Endothelial cell of umbilical vein (primary cell): ENCODE measurements around the gene PGAP1. TPM values are rescaled to one million over a fixed set of nuclear protein-coding genes. Genes with fewer than 3 reads are reported as not detected.

Experiments
- BruUV-seq: library from RNA; stranded (reverse); fragments of 400-500 nt; replicated peaks from 2 replicates; lab custom pipeline; 2021; lab: Mats Ljungman, UMichigan
- CTCF ChIA-PET: fragments of 300-600, 350-600 bp; sonication (Branson Sonifier 250); formaldehyde crosslinking; loops from one replicate; lab custom pipeline; 2021; ENCODE audit warnings: antibody characterized with exemption, inconsistent platforms; lab: Charles Lee
- POLR2A ChIA-PET: fragments of 300-600, 350-600 bp; sonication (Branson Sonifier 250); formaldehyde crosslinking; loops from one replicate; lab custom pipeline; 2021; ENCODE audit warnings: antibody characterized with exemption, inconsistent platforms; lab: Charles Lee
- DNase-seq: peaks from one replicate; pipeline ENCODE4 v3.0.0-alpha.2; 2011; ENCODE audit warnings: low read depth, low spot score
- FAIRE-seq: peaks from 2 replicates; lab custom pipeline; 2011; peaks lifted over from hg19 to GRCh38; lab: Jason Lieb, UNC
- H2AFZ ChIP-seq: 2 replicates; pipeline ENCODE4 v1.6.0; 2012; ENCODE audit warnings: low read depth, low read length, control low read depth, inconsistent platforms
- H3K27ac ChIP-seq: 2 replicates; pipeline ENCODE4 v1.5.1; 2011; ENCODE audit warnings: low read depth, mild to moderate bottlenecking, control low read depth, low read length, moderate library complexity; ENCODE audit not compliant: insufficient read depth
- H3K27me3 ChIP-seq, 2 experiments: 2 replicates each; pipeline versions ENCODE4 v1.6.0 to v1.6.1; 2011; ENCODE audit warnings: low read length in 2 of 2, mixed read lengths in 1 of 2; ENCODE audit not compliant: control insufficient read depth in 2 of 2, insufficient read depth in 2 of 2
- H3K36me3 ChIP-seq, 2 experiments: 2 replicates in 1 of 2; 3 replicates in 1 of 2; pipeline ENCODE4 v1.5.1; 2011; ENCODE audit warnings: low read length in 2 of 2, mild to moderate bottlenecking in 1 of 2, moderate library complexity in 1 of 2; ENCODE audit not compliant: control insufficient read depth in 2 of 2, insufficient read depth in 2 of 2; ENCODE audit errors: extremely low read depth in 1 of 2
- H3K4me1 ChIP-seq: 3 replicates; pipeline ENCODE4 v1.5.1; 2011; ENCODE audit warnings: mild to moderate bottlenecking, low read length; ENCODE audit not compliant: control insufficient read depth, insufficient read depth; ENCODE audit errors: extremely low read depth
- H3K4me2 ChIP-seq: 2 replicates; pipeline ENCODE4 v1.6.1; 2011; ENCODE audit warnings: low read length, control low read depth, mixed read lengths; ENCODE audit not compliant: insufficient read depth
- H3K4me3 ChIP-seq, 3 experiments: fragments of 200-600 bp in 1 of 3; sonication (generic), shearing (Covaris generic) in 1 of 3; replicated peaks in 1 of 3; 2 replicates each; pipeline ENCODE4 v1.5.1; 2011 to 2016; ENCODE audit warnings: control low read depth in 3 of 3, low read length in 3 of 3, mild to moderate bottlenecking in 2 of 3, inconsistent platforms in 1 of 3, low read depth in 1 of 3, moderate library complexity in 1 of 3; ENCODE audit not compliant: insufficient read depth in 1 of 3
- H3K79me2 ChIP-seq: 2 replicates; pipeline ENCODE4 v1.6.0; 2012; ENCODE audit warnings: low read length, inconsistent platforms; ENCODE audit not compliant: control insufficient read depth, insufficient read depth
- H3K9ac ChIP-seq: replicated peaks from 2 replicates; pipeline ENCODE3; 2011; ENCODE audit warnings: low read length, control low read depth; ENCODE audit not compliant: insufficient read depth; ENCODE audit errors: extremely low read depth
- H3K9me1 ChIP-seq: replicated peaks from 3 replicates; pipeline ENCODE4 v1.6.0; 2011; ENCODE audit warnings: mild to moderate bottlenecking, low read length; ENCODE audit not compliant: control insufficient read depth, insufficient read depth; ENCODE audit errors: extremely low read depth
- H3K9me3 ChIP-seq: replicated peaks from 2 replicates; pipeline ENCODE4 v1.5.1; 2012; ENCODE audit warnings: low read length, inconsistent platforms; ENCODE audit not compliant: control insufficient read depth, insufficient read depth
- H4K20me1 ChIP-seq: replicated peaks from 2 replicates; pipeline ENCODE3; 2011; ENCODE audit warnings: mild to moderate bottlenecking, low read length; ENCODE audit not compliant: control insufficient read depth, insufficient read depth; ENCODE audit errors: extremely low read depth
- GATA2 ChIP-seq: IDR thresholded peaks from 2 replicates; pipeline ENCODE4 v1.7.0; 2011; ENCODE audit warnings: low read depth, mild to moderate bottlenecking, moderate library complexity, mixed read lengths, low read length; ENCODE audit not compliant: insufficient read length, insufficient read depth
- JUN ChIP-seq: IDR thresholded peaks from 2 replicates; pipeline ENCODE4 v1.6.1; 2011; ENCODE audit warnings: borderline replicate concordance, low read depth; ENCODE audit not compliant: insufficient read length, insufficient read depth
- MYC ChIP-seq: IDR thresholded peaks from one replicate; pipeline ENCODE4 v1.6.1; 2011; ENCODE audit warnings: mild to moderate bottlenecking, low read depth, low read length
- dilution Hi-C: fragments of 300-500 bp; cut with MboI; formaldehyde crosslinking; loops from one replicate; pipeline ENCODE4 v1.15.0; 2019; ENCODE audit warnings: low sequenced_read_pairs; ENCODE audit not compliant: extremely low pct_ligation_motif_present
- intact Hi-C: fragments of 100-400 bp; cut with micrococcal nuclease; formaldehyde crosslinking; loops from one replicate; pipeline ENCODE4 v1.10.0; 2022
- polyA plus RNA-seq, 4 experiments: library from polyadenylated mRNA; depleted of rRNA in 3 of 4; stranded (reverse) in 3 of 4; unstranded in 1 of 4; fragments of >200 nt; gene quantifications; 2 replicates each; pipeline versions ENCODE4 v1.2.1 to v1.2.3, GENCODE V29; 2011 to 2012; ENCODE audit warnings: missing spikeins in 1 of 4
- total RNA-seq: library from RNA; stranded (reverse); gene quantifications from 2 replicates; pipeline ENCODE4 v1.2.3, GENCODE V29; 2021
- TF ChIP-seq, protein P1 (sequence below): IDR thresholded peaks from 2 replicates; pipeline ENCODE4 v1.6.1; 2011; ENCODE audit not compliant: insufficient read depth, insufficient read length
- TF ChIP-seq, protein P2 (sequence below), 2 donors: IDR thresholded peaks; 1 replicate in 1 of 2; 2 replicates in 1 of 2; pipeline ENCODE4 v1.5.1; 2011; ENCODE audit warnings: low read length in 2 of 2, mild to moderate bottlenecking in 2 of 2, moderate library complexity in 2 of 2, control low read depth in 1 of 2, inconsistent platforms in 1 of 2, low read depth in 1 of 2; ENCODE audit not compliant: insufficient read depth in 1 of 2; ENCODE audit errors: extremely low read depth in 1 of 2

The PGAP1 gene
- total and polyA plus RNA-seq, 2 donors (not counting 3 experiments of a cell fraction or from before 2014, with no cell fraction given), result 3.9 to 9.8 TPM

DNA sequence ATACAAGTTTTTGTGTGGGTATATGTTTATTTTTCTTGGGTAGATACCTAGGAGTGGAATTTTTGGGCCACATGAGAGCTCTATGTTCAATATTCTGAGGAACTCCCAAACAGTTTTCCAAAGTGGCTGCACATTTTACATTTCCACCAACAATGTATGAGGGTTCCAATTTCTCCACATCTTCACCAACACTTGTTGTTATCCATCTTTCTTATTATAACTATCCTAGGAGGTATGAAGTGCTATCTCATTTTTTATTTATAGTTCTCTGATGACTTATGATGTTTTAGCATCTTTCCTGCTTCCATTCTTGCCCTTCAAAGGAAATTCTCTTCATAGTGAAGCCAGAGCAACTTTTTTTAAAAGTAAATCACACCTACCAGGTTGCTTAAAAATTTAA, 8.7 kb downstream of the PGAP1 start:
- peaks cover 51% of the 10 kb centered on the region for H3K79me2 ChIP-seq
- ChIA-PET CTCF (interaction anchor here (1.1 kb wide), 1 partner anchor 68 kb away, joined by 5 read pairs; no protein-coding TSS in a partner anchor), POLR2A (no interaction called here)
- H2AFZ ChIP-seq, result no peak overlapping the region
- H3K9ac ChIP-seq, result no peak overlapping the region
- DNase-seq, result no peak
- no peak overlapping the region for H3K27ac ChIP-seq
- H3K9me3 ChIP-seq, result no peaks in the 10 kb centered on the region
- TF ChIP-seq, protein P1, sequence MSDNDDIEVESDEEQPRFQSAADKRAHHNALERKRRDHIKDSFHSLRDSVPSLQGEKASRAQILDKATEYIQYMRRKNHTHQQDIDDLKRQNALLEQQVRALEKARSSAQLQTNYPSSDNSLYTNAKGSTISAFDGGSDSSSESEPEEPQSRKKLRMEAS, result no peak
- no peak for TF ChIP-seq GATA2
- TF ChIP-seq MYC, result no peak
- TF ChIP-seq, protein P2, sequence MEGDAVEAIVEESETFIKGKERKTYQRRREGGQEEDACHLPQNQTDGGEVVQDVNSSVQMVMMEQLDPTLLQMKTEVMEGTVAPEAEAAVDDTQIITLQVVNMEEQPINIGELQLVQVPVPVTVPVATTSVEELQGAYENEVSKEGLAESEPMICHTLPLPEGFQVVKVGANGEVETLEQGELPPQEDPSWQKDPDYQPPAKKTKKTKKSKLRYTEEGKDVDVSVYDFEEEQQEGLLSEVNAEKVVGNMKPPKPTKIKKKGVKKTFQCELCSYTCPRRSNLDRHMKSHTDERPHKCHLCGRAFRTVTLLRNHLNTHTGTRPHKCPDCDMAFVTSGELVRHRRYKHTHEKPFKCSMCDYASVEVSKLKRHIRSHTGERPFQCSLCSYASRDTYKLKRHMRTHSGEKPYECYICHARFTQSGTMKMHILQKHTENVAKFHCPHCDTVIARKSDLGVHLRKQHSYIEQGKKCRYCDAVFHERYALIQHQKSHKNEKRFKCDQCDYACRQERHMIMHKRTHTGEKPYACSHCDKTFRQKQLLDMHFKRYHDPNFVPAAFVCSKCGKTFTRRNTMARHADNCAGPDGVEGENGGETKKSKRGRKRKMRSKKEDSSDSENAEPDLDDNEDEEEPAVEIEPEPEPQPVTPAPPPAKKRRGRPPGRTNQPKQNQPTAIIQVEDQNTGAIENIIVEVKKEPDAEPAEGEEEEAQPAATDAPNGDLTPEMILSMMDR (IDR thresholded peaks at IDR 0.05; ENCODE audit: extremely low read depth in 1 of 2, insufficient read depth in 1 of 2, low read depth in 1 of 2, low read length in 2 of 2), result no peak
- TF ChIP-seq JUN, result no peak
- H3K4me3 ChIP-seq, result no peak overlapping the region
- H3K4me2 ChIP-seq, result no peak overlapping the region
- H3K27me3 ChIP-seq, result no peaks in the 10 kb centered on the region
- intact Hi-C loops, result no loop called here
- BruUV-seq, result no TSS peak
- H3K4me1 ChIP-seq, result peaks cover 32% of the 10 kb centered on the region
- FAIRE-seq, result no peak
- dilution Hi-C loops, result no loop called here
- H3K36me3 ChIP-seq, result peaks cover 3 to 5% of the 10 kb centered on the region in 2 experiments
- no peaks in the 10 kb centered on the region for H3K9me1 ChIP-seq
- no peaks in the 10 kb centered on the region for H4K20me1 ChIP-seq
